GM18868 (cell line): ENCODE results near the gene ATN1.
A peak's percentile ranks its signal among the peaks of the same experiment; 100 is the strongest.

Source experiments
- ATAC-seq: cut with Tn5 transposase; IDR thresholded peaks from one replicate; pipeline ENCODE4 v1.9.1; 2021; ENCODE audit warnings: mild to moderate bottlenecking, moderate library complexity; ENCODE audit not compliant: unreplicated experiment

ATN1 gene

GRCh38 chr12:6957151-6957701 is 29.5 kb downstream of the ATN1 start:
- ATAC-seq: no peak

GRCh38 chr12:6957741-6958608 is 30.2 kb downstream of the ATN1 start:
- ATAC-seq: no peak

- ATAC-seq: no peak
These were observed 30.9 kb downstream of the ATN1 start for GRCh38 chr12:6958609-6959057.

GRCh38 chr12:6959058-6959804 is 31.5 kb downstream of the ATN1 start:
- ATAC-seq: peak; percentile 51

- no peak for ATAC-seq
These were observed 32.2 kb downstream of the ATN1 start for GRCh38 chr12:6959805-6960592.

- no peak for ATAC-seq
These were observed 33.0 kb downstream of the ATN1 start for GRCh38 chr12:6960593-6961277.

GRCh38 chr12:6961278-6961694 is 33.5 kb downstream of the ATN1 start:
- ATAC-seq: peak; percentile 32

GRCh38 chr12:6961695-6962284 is 34.0 kb downstream of the ATN1 start:
- ATAC-seq: peak; percentile 14

- ATAC-seq: no peak
These were observed 34.7 kb downstream of the ATN1 start for GRCh38 chr12:6962285-6963015.

- no peak for ATAC-seq
These were observed 35.4 kb downstream of the ATN1 start for GRCh38 chr12:6963016-6963731.

GRCh38 chr12:6963791-6964413 is 36.1 kb downstream of the ATN1 start:
- ATAC-seq: no peak

- no peak for ATAC-seq
These were observed 36.9 kb downstream of the ATN1 start for GRCh38 chr12:6964605-6965025.

- peak; percentile 45 for ATAC-seq
These were observed 37.4 kb downstream of the ATN1 start for GRCh38 chr12:6965026-6965661.

- no peak for ATAC-seq
These were observed 38.0 kb downstream of the ATN1 start for GRCh38 chr12:6965714-6966113.

GRCh38 chr12:6966351-6966750 is 38.6 kb downstream of the ATN1 start:
- no peak for ATAC-seq

- no peak for ATAC-seq
These were observed 39.9 kb downstream of the ATN1 start for GRCh38 chr12:6967651-6968100.

GRCh38 chr12:6968426-6968825 is 40.7 kb downstream of the ATN1 start:
- no peak for ATAC-seq
